ENCODE data around the gene ARF5. TPM values are rescaled to one million over a fixed set of nuclear protein-coding genes. Genes with fewer than 3 reads are reported as not detected.

Gene ARF5
- total RNA-seq, 1 donor from 2014 or later = 264 TPM

DNA sequence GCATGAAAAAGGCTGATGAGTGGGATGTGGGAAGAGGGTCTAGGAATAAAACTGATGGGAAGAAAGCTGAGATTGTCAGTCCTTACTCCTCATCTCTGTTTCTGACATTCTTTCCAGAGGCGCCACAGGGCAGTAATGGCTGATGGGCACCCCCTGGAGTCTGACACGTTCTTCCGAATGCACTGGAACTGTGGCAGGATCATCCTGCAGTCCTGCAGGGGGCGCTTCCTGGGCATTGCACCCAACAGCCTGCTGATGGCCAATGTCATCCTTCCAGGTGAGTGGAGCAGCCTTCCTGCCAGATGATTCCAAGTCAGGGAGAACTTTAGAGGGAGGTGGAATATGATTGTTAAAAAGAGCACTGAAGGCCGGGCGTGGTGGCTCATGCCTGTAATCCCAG, 10.1 kb downstream of the ARF5 start:
- Histone ChIP-seq H3K36me3 (no peaks in the 10 kb centered on the region), H3K27me3 (no peaks in the 10 kb centered on the region), H3K4me1 (no peaks in the 10 kb centered on the region), H3K9me3 (no peaks in the 10 kb centered on the region), H3K27ac (no peak overlapping the region), H3K4me3 (no peak overlapping the region)
- intact Hi-C loops (cut with DNase I) = no loop called here
- TF ChIP-seq, protein P1, sequence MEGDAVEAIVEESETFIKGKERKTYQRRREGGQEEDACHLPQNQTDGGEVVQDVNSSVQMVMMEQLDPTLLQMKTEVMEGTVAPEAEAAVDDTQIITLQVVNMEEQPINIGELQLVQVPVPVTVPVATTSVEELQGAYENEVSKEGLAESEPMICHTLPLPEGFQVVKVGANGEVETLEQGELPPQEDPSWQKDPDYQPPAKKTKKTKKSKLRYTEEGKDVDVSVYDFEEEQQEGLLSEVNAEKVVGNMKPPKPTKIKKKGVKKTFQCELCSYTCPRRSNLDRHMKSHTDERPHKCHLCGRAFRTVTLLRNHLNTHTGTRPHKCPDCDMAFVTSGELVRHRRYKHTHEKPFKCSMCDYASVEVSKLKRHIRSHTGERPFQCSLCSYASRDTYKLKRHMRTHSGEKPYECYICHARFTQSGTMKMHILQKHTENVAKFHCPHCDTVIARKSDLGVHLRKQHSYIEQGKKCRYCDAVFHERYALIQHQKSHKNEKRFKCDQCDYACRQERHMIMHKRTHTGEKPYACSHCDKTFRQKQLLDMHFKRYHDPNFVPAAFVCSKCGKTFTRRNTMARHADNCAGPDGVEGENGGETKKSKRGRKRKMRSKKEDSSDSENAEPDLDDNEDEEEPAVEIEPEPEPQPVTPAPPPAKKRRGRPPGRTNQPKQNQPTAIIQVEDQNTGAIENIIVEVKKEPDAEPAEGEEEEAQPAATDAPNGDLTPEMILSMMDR (IDR thresholded peaks at IDR 0.05) = no peak
- DNase-seq (ENCODE audit: low spot score in 2 of 2) = no peak

DNA sequence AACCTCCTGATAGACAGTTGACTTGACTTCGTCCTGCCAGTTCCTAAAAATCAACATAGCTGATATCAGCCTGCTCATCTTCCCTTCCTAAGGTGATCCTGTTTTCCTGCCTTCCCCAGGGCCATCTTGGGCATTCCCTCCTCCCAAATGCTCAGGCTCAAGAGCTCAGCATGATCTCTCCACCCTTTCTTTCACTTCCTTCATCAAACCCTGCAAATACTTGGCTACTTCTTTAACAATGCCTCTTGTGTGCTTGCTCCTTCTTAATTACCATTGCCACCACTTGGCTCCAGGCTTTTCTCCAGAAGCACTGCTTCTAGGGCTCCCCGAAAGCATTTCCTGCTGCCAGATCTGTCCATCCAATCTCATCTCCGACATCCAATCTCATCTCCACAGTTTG, 12.7 kb downstream of the ARF5 start:
- Histone ChIP-seq H3K9me3 (no peaks in the 10 kb centered on the region), H3K4me1 (no peaks in the 10 kb centered on the region), H3K27me3 (no peaks in the 10 kb centered on the region), H3K27ac (no peak overlapping the region), H3K36me3 (no peaks in the 10 kb centered on the region), H3K4me3 (no peak overlapping the region)
- TF ChIP-seq, protein P1 (IDR thresholded peaks at IDR 0.05) = no peak
- no peak for DNase-seq (ENCODE audit: low spot score in 2 of 2)
- intact Hi-C loops (cut with DNase I) = no loop called here

DNA sequence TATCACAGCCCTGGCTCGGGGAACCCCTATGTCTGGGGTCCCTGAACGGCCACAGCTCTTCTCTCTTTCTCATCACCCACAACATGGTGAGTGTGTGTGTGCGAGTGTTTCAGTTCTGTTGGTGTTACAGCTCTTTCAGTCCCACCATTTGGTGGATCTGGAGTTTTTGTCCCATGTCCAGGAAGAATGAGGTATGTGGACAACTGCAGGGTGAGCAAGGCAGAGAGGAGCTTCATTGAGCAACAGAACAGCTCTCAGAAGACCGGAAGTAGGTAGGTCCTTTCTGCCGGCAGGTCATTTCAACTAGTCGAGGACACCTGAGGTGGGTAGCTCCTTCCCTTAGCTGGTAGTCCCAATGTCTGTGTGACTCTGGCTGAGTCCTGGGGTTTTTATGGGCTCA, 20.2 kb downstream of the ARF5 start:
- intact Hi-C loops (cut with DNase I) = no loop called here
- no peaks in the 10 kb centered on the region for H3K4me1 ChIP-seq
- no peaks in the 10 kb centered on the region for H3K36me3 ChIP-seq
- TF ChIP-seq, protein P1 (IDR thresholded peaks at IDR 0.05) = no peak
- no peaks in the 10 kb centered on the region for H3K27me3 ChIP-seq
- no peak overlapping the region for H3K27ac ChIP-seq
- H3K4me3 ChIP-seq = no peak overlapping the region
- DNase-seq (ENCODE audit: low spot score in 2 of 2) = no peak
- peaks cover 0 to 5% of the 10 kb centered on the region in 2 donors for H3K9me3 ChIP-seq

DNA sequence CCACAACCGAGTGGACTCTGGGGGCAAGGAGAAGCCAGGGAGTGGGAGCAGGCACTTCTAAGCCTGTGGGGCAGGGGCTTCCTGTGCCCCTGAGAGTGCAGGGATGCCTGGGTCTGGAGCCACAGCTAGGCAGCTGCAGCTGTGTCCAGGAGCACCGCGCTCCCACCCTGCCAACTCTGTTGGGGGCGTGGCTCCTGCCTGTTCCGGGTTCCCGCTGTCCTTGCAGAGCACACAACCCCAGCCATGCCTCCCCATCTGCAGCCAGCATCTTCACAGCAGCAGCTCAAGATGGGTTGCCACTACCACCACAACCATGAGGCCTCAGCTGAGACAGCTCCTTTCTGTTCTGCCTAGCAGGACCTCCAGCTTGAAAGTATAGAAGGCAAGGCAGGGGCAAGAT, 21.1 kb downstream of the ARF5 start:
- Histone ChIP-seq H3K4me1 (no peaks in the 10 kb centered on the region), H3K27me3 (no peaks in the 10 kb centered on the region), H3K4me3 (no peak overlapping the region), H3K36me3 (no peaks in the 10 kb centered on the region), H3K27ac (no peak overlapping the region), H3K9me3 (peaks cover 0 to 5% of the 10 kb centered on the region in 2 donors)
- intact Hi-C loops (cut with DNase I) = no loop called here
- TF ChIP-seq, protein P1 (IDR thresholded peaks at IDR 0.05) = no peak
- DNase-seq (ENCODE audit: low spot score in 2 of 2) = no peak

DNA sequence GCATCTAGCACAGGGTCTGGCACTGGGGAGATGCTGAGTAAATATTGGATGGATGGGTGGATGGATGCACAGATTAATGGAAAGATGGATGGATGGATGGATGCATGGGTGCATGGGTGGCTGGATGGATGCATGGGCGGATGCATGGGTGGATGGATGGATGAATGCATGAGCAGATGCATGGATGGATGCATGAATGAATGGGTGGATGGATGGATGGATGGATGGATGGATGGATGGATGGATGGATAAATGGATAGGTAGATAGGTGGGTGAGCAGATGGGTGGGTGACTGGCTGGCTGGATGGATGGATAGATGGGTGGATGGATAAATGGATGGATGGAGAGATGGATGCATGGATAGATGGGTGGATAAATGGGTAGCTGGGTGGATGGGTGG, 24.1 kb downstream of the ARF5 start:
- H3K4me1 ChIP-seq = no peaks in the 10 kb centered on the region
- TF ChIP-seq, protein P1 (IDR thresholded peaks at IDR 0.05) = no peak
- H3K4me3 ChIP-seq = no peak overlapping the region
- no peaks in the 10 kb centered on the region for H3K36me3 ChIP-seq
- no peak overlapping the region for H3K27ac ChIP-seq
- peaks cover 0 to 5% of the 10 kb centered on the region in 2 donors for H3K9me3 ChIP-seq
- no peak for DNase-seq (ENCODE audit: low spot score in 2 of 2)
- intact Hi-C loops (cut with DNase I) = no loop called here
- no peaks in the 10 kb centered on the region for H3K27me3 ChIP-seq

DNA sequence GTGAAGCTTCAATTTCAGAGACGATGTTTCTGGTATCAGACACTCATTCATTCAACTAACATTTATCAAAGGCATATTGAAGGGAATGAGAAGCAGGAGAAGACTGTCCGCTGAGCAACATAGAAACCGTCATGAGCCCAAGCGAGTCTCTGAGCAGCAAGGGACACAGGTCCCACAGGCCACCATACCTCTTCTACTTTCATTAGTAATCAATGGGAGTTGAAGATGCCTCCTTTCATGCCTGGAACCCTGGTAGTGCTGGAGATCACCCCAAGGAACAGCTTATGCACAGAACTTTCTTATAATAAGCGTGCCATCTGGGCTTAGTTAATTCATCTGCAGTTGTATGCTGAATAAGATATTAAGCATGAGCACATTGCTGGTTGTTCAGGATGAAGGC, 28.5 kb downstream of the ARF5 start:
- Histone ChIP-seq H3K4me1 (no peaks in the 10 kb centered on the region), H3K27ac (no peak overlapping the region), H3K36me3 (no peaks in the 10 kb centered on the region), H3K4me3 (no peak overlapping the region), H3K27me3 (no peaks in the 10 kb centered on the region), H3K9me3 (no peaks in the 10 kb centered on the region)
- DNase-seq (ENCODE audit: low spot score in 2 of 2) = no peak
- TF ChIP-seq, protein P1 (IDR thresholded peaks at IDR 0.05) = no peak
- intact Hi-C loops (cut with DNase I) = no loop called here
